Suppressor macrophage (primary cell): ENCODE data around the gene MOGAT3.
"Not testable (repeated sequence)": the region's sequence is repeated elsewhere in the genome, so short reads cannot be mapped to it uniquely, and the experiment has no call there.

ENCODE experiments used
- DNase-seq, 4 experiments: peaks; one replicate each; pipeline ENCODE4 v3.0.0-alpha.2; 2020 to 2022

MOGAT3 gene

GRCh38 chr7:101203740-101204738 is 3.2 kb upstream of the MOGAT3 start:
- peak; percentile 62 to 78 (median 70) for DNase-seq

DNA sequence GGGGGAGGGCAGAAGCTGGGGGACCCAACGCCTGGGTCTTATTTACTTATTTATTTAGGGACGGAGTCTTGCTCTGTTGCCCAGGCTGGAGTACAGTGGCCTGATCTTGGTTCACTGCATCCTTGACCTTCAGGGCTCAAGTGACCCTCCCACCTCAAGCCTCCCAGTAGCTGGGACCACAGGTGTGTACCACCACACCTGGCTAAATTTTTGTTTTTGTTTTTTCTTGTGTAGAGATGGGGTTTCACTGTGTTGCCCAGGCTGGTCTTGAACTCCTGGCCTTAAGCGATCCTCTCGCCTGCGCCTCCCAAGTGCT is 1.7 kb upstream of the MOGAT3 start:
- no peak for DNase-seq

DNA sequence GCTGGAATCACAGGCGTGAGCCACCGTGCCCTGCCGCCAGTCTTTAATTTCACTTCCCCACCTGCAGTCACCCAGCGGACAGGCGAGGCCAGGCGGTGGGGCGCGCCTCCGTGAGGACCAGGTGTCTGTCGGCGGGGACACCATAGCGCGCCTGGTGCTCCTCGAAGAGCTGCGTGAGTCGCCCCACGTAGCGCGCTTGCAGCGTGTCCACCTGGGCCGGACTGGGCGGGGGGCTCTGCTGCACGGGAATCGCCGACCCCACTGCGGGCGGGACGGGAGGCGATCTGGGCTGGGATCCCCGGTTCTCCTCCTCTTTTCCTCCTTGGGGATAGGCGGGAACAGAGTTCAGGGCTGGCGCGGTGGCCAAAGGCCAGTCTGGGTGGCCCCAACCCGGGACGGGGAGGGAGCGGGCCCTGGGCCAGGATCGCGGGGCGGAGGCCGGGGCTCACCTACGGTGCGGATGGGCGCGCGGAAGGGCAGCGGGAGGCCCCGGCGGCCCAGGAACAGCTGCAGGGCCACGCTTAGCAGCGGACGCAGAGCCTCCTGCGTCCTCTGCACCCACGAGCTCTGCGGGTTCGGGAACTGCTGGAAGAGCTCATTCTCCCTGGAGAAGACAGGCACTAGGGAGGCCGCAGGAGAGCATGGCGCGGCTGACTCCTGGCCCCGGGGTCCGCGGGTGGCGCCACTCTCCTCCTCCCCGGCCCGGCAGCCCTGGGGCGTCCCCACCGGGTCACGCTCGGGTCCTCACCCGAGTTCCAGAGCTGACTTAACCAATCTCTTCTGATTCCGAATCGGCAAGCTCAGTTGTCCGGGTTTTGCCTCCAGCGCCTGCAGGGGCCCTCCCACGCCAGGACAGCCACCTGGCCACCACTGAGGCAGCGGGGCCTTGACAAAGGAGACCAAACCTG is 1.1 kb upstream of the MOGAT3 start:
- no peak for DNase-seq

DNA sequence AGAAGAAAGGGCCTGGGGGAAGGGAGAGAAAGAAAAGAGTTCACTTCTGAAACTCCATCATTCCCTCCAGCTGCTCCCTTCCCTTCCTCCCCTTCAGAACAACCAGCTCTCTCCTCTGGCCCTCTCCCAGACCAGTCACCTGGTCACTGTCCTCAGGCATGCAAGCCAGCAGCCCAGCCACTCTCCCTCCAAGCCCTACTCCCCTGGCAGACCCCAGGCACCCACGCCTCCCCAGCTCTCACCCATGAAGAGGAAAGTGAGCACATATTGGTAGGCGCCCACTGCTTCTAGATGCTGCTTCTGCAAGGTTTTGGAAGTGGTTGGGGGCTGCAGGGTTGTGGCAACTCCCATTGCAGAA is 353 bp downstream of the MOGAT3 start:
- DNase-seq, result no peak

DNA sequence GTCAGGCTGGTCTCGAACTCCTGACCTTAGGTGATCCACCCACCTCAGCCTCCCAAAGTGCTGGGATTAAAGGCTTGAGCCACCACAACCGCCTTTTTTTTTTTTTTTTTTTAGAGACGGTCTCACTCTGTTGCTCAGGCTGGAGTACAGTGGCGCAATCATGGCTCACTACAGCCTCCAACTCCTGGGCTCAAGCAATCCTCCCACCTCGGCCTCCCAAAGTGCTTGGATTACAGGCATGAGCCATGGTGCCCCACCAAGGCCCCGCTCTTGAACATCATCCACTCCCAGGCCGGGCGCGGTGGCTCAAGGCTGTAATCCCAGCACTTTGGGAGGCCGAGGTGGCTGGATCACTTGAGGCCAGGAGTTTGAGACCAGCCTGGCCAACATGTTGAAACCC is 1.3 kb downstream of the MOGAT3 start:
- not testable (repeated sequence) for DNase-seq

DNA sequence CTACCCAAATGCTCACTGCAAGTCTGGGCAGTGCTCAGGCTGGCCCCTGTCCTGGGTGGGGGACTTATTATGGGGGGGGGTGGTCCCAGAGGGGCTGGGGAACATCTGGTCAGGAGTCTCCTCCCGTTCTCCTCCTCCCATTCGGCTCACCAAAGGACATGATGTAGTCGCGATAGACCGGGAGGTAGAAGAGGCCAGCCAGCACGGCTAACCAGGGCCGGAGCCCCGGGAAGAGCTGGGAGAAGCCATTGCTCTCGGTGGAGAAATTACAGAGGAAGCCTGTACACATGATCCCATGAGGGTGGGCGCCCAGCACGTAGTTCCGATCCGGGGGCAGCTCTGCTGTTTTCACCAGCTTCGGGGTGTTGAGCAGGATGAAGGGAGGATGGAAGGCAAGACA is 2.4 kb downstream of the MOGAT3 start:
- no peak for DNase-seq

- DNase-seq, result no peak
These were observed 2.8 kb downstream of the MOGAT3 start for GRCh38 chr7:101197991-101198390.

DNA sequence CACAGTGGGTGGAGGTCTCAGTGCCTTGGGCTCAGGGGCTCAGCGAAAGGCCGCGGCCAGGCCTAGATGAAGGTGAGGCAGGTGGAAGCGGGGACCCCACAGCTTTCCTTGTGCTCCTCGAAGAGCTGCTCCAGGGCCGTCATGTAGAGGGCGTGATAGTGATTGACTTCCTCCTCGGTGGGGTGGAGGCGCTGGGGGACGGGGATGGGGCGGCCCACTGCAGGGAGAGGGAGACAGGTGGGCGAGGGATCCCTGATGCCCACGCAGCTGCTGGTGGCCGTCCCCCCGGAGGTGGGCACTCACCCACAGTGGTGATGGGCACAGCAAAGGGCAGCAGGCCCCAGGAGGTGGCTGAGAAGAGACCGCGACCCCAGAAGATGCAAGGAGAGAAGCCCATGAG is 5.0 kb downstream of the MOGAT3 start:
- no peak for DNase-seq

DNA sequence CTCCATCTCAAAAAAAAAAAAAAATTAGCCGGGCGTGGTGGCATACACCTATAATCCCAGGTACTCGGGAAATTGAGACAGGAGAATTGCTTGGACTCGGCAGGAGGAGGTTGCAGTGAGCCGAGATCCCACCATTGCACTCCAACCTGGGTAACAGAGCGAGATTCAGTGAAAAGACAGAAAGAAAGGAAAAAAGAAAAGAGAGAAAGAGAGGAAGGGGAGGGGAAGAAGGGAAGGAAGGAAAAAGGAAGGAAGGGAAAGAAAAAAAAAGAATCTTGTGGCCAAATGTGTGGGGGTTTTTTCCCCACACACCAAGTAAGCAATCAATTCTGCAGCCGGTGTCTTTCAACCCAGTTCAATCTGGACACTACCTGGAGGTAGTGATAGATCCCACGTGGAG is 11.7 kb downstream of the MOGAT3 start:
- no peak for DNase-seq

- DNase-seq, result peak; percentile 47 to 71 (median 58)
These were observed 13.9 kb downstream of the MOGAT3 start for GRCh38 chr7:101186844-101187428.

- DNase-seq, result no peak
These were observed 14.6 kb downstream of the MOGAT3 start for GRCh38 chr7:101186194-101186593.

DNA sequence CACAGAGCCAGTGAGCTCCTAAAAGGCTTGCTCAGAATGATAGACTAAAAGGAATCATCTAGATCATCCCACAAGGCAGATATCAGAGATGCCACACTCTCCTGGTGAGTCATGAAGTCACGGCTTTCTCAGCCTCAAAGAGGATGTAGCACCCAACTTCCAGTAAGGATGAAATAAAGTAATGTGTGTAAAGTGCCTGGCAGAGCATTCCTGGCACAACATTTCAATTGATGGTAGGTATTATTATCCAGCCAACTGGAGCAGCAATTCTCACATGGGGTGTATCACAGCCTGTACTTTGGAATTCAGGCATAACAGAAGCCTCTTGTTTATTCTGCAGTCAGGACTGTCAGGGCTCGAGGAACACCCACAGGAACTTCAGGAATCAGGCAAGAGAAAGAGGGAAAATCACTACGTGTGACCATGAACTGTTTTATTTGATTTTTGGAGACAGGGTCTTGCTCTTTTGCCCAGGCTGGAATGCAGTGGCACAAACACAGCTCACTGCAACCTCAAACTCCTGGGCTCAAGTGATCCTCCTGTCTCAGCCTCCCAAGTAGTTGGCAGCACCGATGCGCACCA is 15.5 kb downstream of the MOGAT3 start:
- peak in 3 of 4 experiments; percentile 55 to 66 (median 56) for DNase-seq

- no peak for DNase-seq
These were observed 20.6 kb downstream of the MOGAT3 start, which contains the start of gene NAT16 for GRCh38 chr7:101180130-101180755. Gene NAT16 (minus strand): TSS chr7:101180293. CDS start chr7:101174807, 5,486 bp downstream.

- no peak for DNase-seq
These were observed 21.1 kb downstream of the MOGAT3 start for GRCh38 chr7:101179713-101180112.

GRCh38 chr7:101179117-101179516 is 21.7 kb downstream of the MOGAT3 start:
- peak in 1 of 4 experiments; percentile 7 for DNase-seq

DNA sequence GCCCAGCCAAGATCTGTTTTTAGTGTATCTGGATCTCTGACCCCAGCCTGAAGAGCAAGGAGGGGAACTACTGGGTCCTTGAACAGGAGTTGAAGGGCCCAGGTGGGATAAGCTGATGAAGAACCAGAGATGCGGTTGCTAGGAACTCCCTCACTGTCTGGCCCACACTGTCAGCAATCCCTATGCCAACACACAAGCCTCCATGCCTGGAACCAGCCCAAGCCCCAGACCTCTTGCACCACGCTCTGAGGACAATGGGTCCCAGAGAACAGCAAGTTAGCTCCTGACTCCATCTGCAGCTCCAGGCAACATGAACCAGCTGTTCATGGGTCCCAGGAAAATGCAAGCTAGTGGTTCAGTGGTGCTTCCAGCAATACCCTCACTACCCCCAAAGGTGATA is 23.2 kb downstream of the MOGAT3 start:
- DNase-seq, result no peak

DNA sequence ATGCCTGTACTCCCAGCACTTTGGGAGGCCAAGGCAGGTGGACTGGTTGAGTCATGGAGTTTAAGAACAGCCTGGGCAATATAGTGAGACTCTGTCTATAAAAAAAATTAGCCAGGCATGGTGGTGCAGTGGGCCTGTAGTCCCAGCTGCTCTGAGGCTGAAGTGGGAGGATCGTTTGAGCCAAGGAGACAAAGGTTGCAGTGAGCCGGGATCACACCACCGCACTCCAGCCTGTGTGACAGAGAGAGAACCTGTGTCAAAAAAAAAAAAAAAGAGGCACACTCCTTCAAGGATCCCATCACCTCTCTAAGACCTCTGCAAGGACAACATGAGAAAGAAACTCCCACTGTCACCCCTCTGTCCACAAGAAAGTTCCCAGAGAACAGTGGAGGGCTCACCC is 25.2 kb downstream of the MOGAT3 start:
- no peak for DNase-seq

DNA sequence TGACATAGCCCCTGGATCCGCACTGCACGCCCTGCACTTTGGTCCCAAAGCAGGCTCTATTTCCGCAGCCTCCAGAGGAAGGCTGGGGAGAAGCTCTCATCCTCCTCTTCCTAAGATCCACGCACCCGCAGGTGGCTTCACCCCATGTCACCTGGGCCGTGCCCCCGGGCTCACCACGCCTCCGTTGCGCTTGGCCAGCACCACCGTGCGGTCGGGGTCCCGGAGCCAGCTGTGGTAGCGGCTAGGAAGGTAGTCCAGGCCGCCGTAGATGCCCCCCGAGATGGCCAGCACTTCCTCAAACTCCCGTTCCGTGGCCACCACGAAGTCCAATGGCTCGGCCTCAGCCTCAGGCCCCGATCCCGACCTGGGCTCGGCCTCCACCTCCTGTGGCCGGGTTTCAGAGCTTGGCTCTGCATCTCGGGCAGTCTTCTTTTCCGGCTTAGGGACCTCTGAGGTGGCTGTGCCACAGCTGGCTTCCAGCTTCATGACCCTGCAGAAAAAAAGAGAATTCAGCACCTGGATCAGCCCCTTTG is 26.4 kb downstream of the MOGAT3 start:
- DNase-seq, result no peak

- DNase-seq, result peak; percentile 52 to 68 (median 57)
These were observed 27.0 kb downstream of the MOGAT3 start for GRCh38 chr7:101173752-101174244.

- peak; percentile 67 to 82 (median 77) for DNase-seq
These were observed 27.7 kb downstream of the MOGAT3 start for GRCh38 chr7:101172854-101173751.
